GM06990 (cell line): ENCODE results near the gene DNAL4.

Source experiments
- DNase-seq: peaks from one replicate; pipeline ENCODE4 v3.0.0-alpha.2; 2011; ENCODE audit not compliant: insufficient read length; ENCODE audit errors: extremely low read depth
- H3K27me3 ChIP-seq: replicated peaks from 2 replicates; pipeline ENCODE4 v1.6.0; 2011; ENCODE audit warnings: low read length; ENCODE audit not compliant: control insufficient read depth, insufficient read depth
- H3K36me3 ChIP-seq: 2 replicates; pipeline ENCODE4 v1.5.1; 2011; ENCODE audit warnings: low read length; ENCODE audit not compliant: control insufficient read depth, insufficient read depth
- H3K4me3 ChIP-seq: replicated peaks from 2 replicates; pipeline ENCODE4 v1.5.1; 2011; ENCODE audit warnings: low read depth, mild to moderate bottlenecking, control low read depth, low read length
- CTCF ChIP-seq: IDR thresholded peaks from 2 replicates; pipeline ENCODE4 v1.5.1; 2011; ENCODE audit warnings: low read length, control low read depth, mild to moderate bottlenecking, inconsistent platforms; ENCODE audit not compliant: insufficient read depth, poor library complexity, severe bottlenecking

Gene DNAL4

GRCh38 chr22:38751422-38752346, 42.3 kb downstream of the DNAL4 start:
- DNase-seq = peak; percentile 83
- no peak for TF ChIP-seq CTCF
- Histone ChIP-seq H3K4me3 (peak overlapping the region; percentile 19; the same call in 1 of the 2 replicates), H3K27me3 (no peaks in the 10 kb centered on the region), H3K36me3 (peaks cover 26% of the 10 kb centered on the region)

- TF ChIP-seq CTCF = no peak
- H3K36me3 ChIP-seq = peaks cover 28% of the 10 kb centered on the region
- no peak for DNase-seq
- no peak overlapping the region; the same call in 1 of the 2 replicates for H3K4me3 ChIP-seq
- H3K27me3 ChIP-seq = no peaks in the 10 kb centered on the region
Observed at GRCh38 chr22:38751066-38751421, 42.9 kb downstream of the DNAL4 start.

GRCh38 chr22:38750638-38751037, 43.3 kb downstream of the DNAL4 start:
- no peak overlapping the region for H3K4me3 ChIP-seq
- peaks cover 30% of the 10 kb centered on the region for H3K36me3 ChIP-seq
- no peaks in the 10 kb centered on the region for H3K27me3 ChIP-seq
- no peak for TF ChIP-seq CTCF
- DNase-seq = no peak

GRCh38 chr22:38750104-38750503, 43.8 kb downstream of the DNAL4 start:
- Histone ChIP-seq H3K27me3 (no peaks in the 10 kb centered on the region), H3K36me3 (peaks cover 34% of the 10 kb centered on the region), H3K4me3 (no peak overlapping the region)
- TF ChIP-seq CTCF = no peak
- no peak for DNase-seq

GRCh38 chr22:38748487-38749136, 45.3 kb downstream of the DNAL4 start:
- no peak for DNase-seq
- Histone ChIP-seq H3K27me3 (no peaks in the 10 kb centered on the region), H3K4me3 (no peak overlapping the region), H3K36me3 (peaks cover 39% of the 10 kb centered on the region)
- no peak for TF ChIP-seq CTCF
